Left ventricle myocardium inferior (tissue), 1 donor: ENCODE results near the gene SMC4. TPM values are rescaled to one million over a fixed set of nuclear protein-coding genes. Genes with fewer than 3 reads are reported as not detected.

Source experiments
- DNase-seq: peaks from one replicate; pipeline ENCODE4 v3.0.0-alpha.2; 2020
- H3K27ac ChIP-seq: fragments of 200-600 bp; replicated peaks from 2 replicates; pipeline ENCODE4 v1.8.0; 2021
- H3K27me3 ChIP-seq: fragments of 200-600 bp; 2 replicates; pipeline ENCODE4 v1.8.0; 2021; ENCODE audit warnings: low read depth
- H3K36me3 ChIP-seq: fragments of 200-600 bp; 2 replicates; pipeline ENCODE4 v1.8.0; 2021
- H3K4me1 ChIP-seq: fragments of 200-600 bp; 2 replicates; pipeline ENCODE4 v1.8.0; 2021
- H3K4me3 ChIP-seq: fragments of 200-600 bp; 2 replicates; pipeline ENCODE4 v1.8.0; 2021; ENCODE audit warnings: mild to moderate bottlenecking, moderate library complexity
- H3K9me3 ChIP-seq: fragments of 200-600 bp; replicated peaks from 2 replicates; pipeline ENCODE4 v1.8.0; 2021
- CTCF ChIP-seq: fragments of 200-600 bp; IDR thresholded peaks from 2 replicates; pipeline ENCODE4 v1.8.0; 2021; ENCODE audit warnings: antibody characterized with exemption, mild to moderate bottlenecking, borderline replicate concordance
- intact Hi-C: fragments of 100-400 bp; cut with micrococcal nuclease; formaldehyde crosslinking; loops from one replicate; pipeline ENCODE4 v1.11.0; 2022
- total RNA-seq: library from RNA; stranded (reverse); fragmentation: NEBNext Ultra II Directional; extraction: Animal tissue kit (Norgen Biotek cat#: 25700); gene quantifications from one replicate; pipeline ENCODE4 v1.2.1, GENCODE V29; 2021
- donor health status: DM: no; HTN: yes; CAD: no; lungs with severe emphysema.

Gene SMC4
- total RNA-seq, 1 donor from 2014 or later, result 18.4 TPM

- Histone ChIP-seq H3K27ac (no peak overlapping the region), H3K9me3 (no peaks in the 10 kb centered on the region), H3K36me3 (peaks cover 28% of the 10 kb centered on the region), H3K4me1 (no peaks in the 10 kb centered on the region), H3K27me3 (no peaks in the 10 kb centered on the region), H3K4me3 (no peak overlapping the region)
- DNase-seq, result no peak
- TF ChIP-seq CTCF, result no peak
- intact Hi-C loops, result no loop called here
These were observed 29.7 kb upstream of the SMC4 start for GRCh38 chr3:160369784-160370183.

GRCh38 chr3:160370987-160371857 lies 28.2 kb upstream of the SMC4 start:
- no peak overlapping the region for H3K27ac ChIP-seq
- TF ChIP-seq CTCF, result no peak
- intact Hi-C loops, result no loop called here
- no peaks in the 10 kb centered on the region for H3K27me3 ChIP-seq
- no peak for DNase-seq
- no peak overlapping the region for H3K4me3 ChIP-seq
- no peaks in the 10 kb centered on the region for H3K4me1 ChIP-seq
- H3K9me3 ChIP-seq, result no peaks in the 10 kb centered on the region
- H3K36me3 ChIP-seq, result peaks cover 27% of the 10 kb centered on the region

- no peak for TF ChIP-seq CTCF
- DNase-seq, result no peak
- Histone ChIP-seq H3K27ac (no peak overlapping the region), H3K4me1 (no peaks in the 10 kb centered on the region), H3K9me3 (no peaks in the 10 kb centered on the region), H3K27me3 (no peaks in the 10 kb centered on the region), H3K36me3 (peaks cover 37% of the 10 kb centered on the region), H3K4me3 (no peak overlapping the region)
- intact Hi-C loops, result no loop called here
These were observed 26.7 kb upstream of the SMC4 start for GRCh38 chr3:160372780-160373179.

GRCh38 chr3:160373655-160374054 lies 25.8 kb upstream of the SMC4 start:
- Histone ChIP-seq H3K36me3 (peaks cover 37% of the 10 kb centered on the region), H3K27me3 (no peaks in the 10 kb centered on the region), H3K4me1 (no peaks in the 10 kb centered on the region), H3K4me3 (no peak overlapping the region), H3K9me3 (no peaks in the 10 kb centered on the region), H3K27ac (no peak overlapping the region)
- TF ChIP-seq CTCF, result no peak
- intact Hi-C loops, result no loop called here
- DNase-seq, result no peak

GRCh38 chr3:160374472-160374871 lies 25.0 kb upstream of the SMC4 start:
- Histone ChIP-seq H3K4me1 (no peaks in the 10 kb centered on the region), H3K36me3 (peaks cover 37% of the 10 kb centered on the region), H3K9me3 (no peaks in the 10 kb centered on the region), H3K27ac (no peak overlapping the region), H3K4me3 (no peak overlapping the region), H3K27me3 (no peaks in the 10 kb centered on the region)
- TF ChIP-seq CTCF, result no peak
- intact Hi-C loops, result no loop called here
- no peak for DNase-seq
